Right lung (tissue), 10 donors: Measurements from ENCODE around the gene MEIOB. TPM values are rescaled to one million over a fixed set of nuclear protein-coding genes. Genes with fewer than 3 reads are reported as not detected.
A peak's percentile ranks its signal among the peaks of the same experiment; 100 is the strongest.
"Not testable (repeated sequence)": the region's sequence is repeated elsewhere in the genome, so short reads cannot be mapped to it uniquely, and the experiment has no call there.

Source experiments
- DNase-seq, 2 donors: peaks; one replicate each; pipeline ENCODE4 v3.0.0-alpha.2; 2013
- long read RNA-seq, 8 donors: transcript quantifications; one replicate each; lab custom pipeline, GENCODE V29; 2026
- polyA plus RNA-seq, 5 donors: library from polyadenylated mRNA; unstranded; fragments of 120-200 nt; gene quantifications; one replicate each; pipeline versions ENCODE4 v1.2.1 to v1.2.3, GENCODE V29; 2013; ENCODE audit warnings: inconsistent platforms in 1 of 5, low replicate concordance in 1 of 5; ENCODE audit not compliant: insufficient read length in 5 of 5, insufficient read depth in 1 of 5

The MEIOB gene
- under 1 TPM; 0.23 to 0.86 (median 0.51) TPM for polyA plus RNA-seq
- long read RNA-seq, donor 1: 0 reads
- long read RNA-seq, donor 2: 0 reads
- long read RNA-seq, donor 3: 0 reads
- long read RNA-seq, donor 4: 0 reads
- long read RNA-seq, donor 5: 0 reads
- long read RNA-seq, donor 6: 0 reads
- long read RNA-seq, donor 7: 0 reads
- long read RNA-seq, donor 8: 0 reads

- DNase-seq: no peak
Observed at GRCh38 chr16:1871974-1872635, at the start of gene MEIOB. MEIOB (minus strand) TSS chr16:1872164; CDS start chr16:1868175, 3,989 bp downstream.

GRCh38 chr16:1920727-1921171, 48.8 kb upstream of the MEIOB start:
- DNase-seq: no peak

- DNase-seq: not testable (repeated sequence)
Observed at GRCh38 chr16:1920122-1920521, 48.2 kb upstream of the MEIOB start.

- no peak for DNase-seq
Observed at GRCh38 chr16:1919327-1919998, 47.5 kb upstream of the MEIOB start.

GRCh38 chr16:1918351-1919326, 46.7 kb upstream of the MEIOB start, which contains the start of gene HS3ST6:
HS3ST6 (minus strand) TSS chr16:1918415; CDS start chr16:1918323, 92 bp downstream.
- no peak for DNase-seq

- no peak for DNase-seq
Observed at GRCh38 chr16:1917665-1918350, 45.8 kb upstream of the MEIOB start.

GRCh38 chr16:1917056-1917664, 45.2 kb upstream of the MEIOB start:
- DNase-seq: no peak

- DNase-seq: no peak
Observed at GRCh38 chr16:1916640-1916990, 44.7 kb upstream of the MEIOB start.

- DNase-seq: no peak
Observed at GRCh38 chr16:1915732-1916639, 44.0 kb upstream of the MEIOB start.

GRCh38 chr16:1914988-1915387, 43.0 kb upstream of the MEIOB start:
- no peak for DNase-seq

- DNase-seq: no peak
Observed at GRCh38 chr16:1914084-1914608, 42.2 kb upstream of the MEIOB start.

- peak in 1 of 2 donors; percentile 23 for DNase-seq
Observed at GRCh38 chr16:1913327-1914083, 41.5 kb upstream of the MEIOB start.

- DNase-seq: no peak
Observed at GRCh38 chr16:1912215-1912543, 40.2 kb upstream of the MEIOB start.

- no peak for DNase-seq
Observed at GRCh38 chr16:1911467-1912214, 39.7 kb upstream of the MEIOB start.

GRCh38 chr16:1909561-1910231, 37.7 kb upstream of the MEIOB start:
- DNase-seq: no peak

- DNase-seq: no peak
Observed at GRCh38 chr16:1908983-1909382, 37.0 kb upstream of the MEIOB start.

- no peak for DNase-seq
Observed at GRCh38 chr16:1908184-1908583, 36.2 kb upstream of the MEIOB start.
